HEK293T (cell line): ENCODE results near the gene YIPF6.

Experiments used
- ARNT ChIP-seq: fragments of 450-650 bp; IDR thresholded peaks from 2 replicates; pipeline ENCODE4 v1.6.1; 2017; ENCODE audit warnings: mild to moderate bottlenecking
- CTBP1 ChIP-seq: fragments of 450-650 bp; IDR thresholded peaks from 2 replicates; pipeline ENCODE4 v1.6.1; 2016; ENCODE audit warnings: borderline replicate concordance
- ELF4 ChIP-seq: fragments of 450-650 bp; IDR thresholded peaks from 2 replicates; pipeline ENCODE4 v1.6.1; 2017; ENCODE audit warnings: antibody characterized with exemption
- FOXK2 ChIP-seq: fragments of 450-650 bp; IDR thresholded peaks from 2 replicates; pipeline ENCODE4 v1.6.1; 2016; ENCODE audit warnings: mild to moderate bottlenecking
- FOXM1 ChIP-seq: fragments of 450-650 bp; IDR thresholded peaks from 2 replicates; pipeline ENCODE4 v1.6.1; 2017; ENCODE audit warnings: mild to moderate bottlenecking, borderline replicate concordance
- HDGF ChIP-seq: fragments of 450-650 bp; IDR thresholded peaks from 2 replicates; pipeline ENCODE4 v1.6.1; 2017; ENCODE audit warnings: antibody characterized with exemption, borderline replicate concordance
- LEF1 ChIP-seq: fragments of 450-650 bp; IDR thresholded peaks from 2 replicates; pipeline ENCODE4 v1.6.1; 2017; ENCODE audit warnings: mild to moderate bottlenecking, borderline replicate concordance
- NFRKB ChIP-seq: fragments of 450-650 bp; IDR thresholded peaks from 2 replicates; pipeline ENCODE4 v1.6.1; 2016; ENCODE audit warnings: mild to moderate bottlenecking, moderate library complexity
- PKNOX1 ChIP-seq: fragments of 450-650 bp; IDR thresholded peaks from 2 replicates; pipeline ENCODE4 v1.6.1; 2016
- SP1 ChIP-seq: fragments of 450-650 bp; IDR thresholded peaks from 2 replicates; pipeline ENCODE4 v1.6.1; 2017
- SUZ12 ChIP-seq: fragments of 450-650 bp; IDR thresholded peaks from 2 replicates; pipeline ENCODE4 v1.6.1; 2016; ENCODE audit warnings: mild to moderate bottlenecking
- TARDBP ChIP-seq: fragments of 450-650 bp; IDR thresholded peaks from 2 replicates; pipeline ENCODE4 v1.6.1; 2016

DNA sequence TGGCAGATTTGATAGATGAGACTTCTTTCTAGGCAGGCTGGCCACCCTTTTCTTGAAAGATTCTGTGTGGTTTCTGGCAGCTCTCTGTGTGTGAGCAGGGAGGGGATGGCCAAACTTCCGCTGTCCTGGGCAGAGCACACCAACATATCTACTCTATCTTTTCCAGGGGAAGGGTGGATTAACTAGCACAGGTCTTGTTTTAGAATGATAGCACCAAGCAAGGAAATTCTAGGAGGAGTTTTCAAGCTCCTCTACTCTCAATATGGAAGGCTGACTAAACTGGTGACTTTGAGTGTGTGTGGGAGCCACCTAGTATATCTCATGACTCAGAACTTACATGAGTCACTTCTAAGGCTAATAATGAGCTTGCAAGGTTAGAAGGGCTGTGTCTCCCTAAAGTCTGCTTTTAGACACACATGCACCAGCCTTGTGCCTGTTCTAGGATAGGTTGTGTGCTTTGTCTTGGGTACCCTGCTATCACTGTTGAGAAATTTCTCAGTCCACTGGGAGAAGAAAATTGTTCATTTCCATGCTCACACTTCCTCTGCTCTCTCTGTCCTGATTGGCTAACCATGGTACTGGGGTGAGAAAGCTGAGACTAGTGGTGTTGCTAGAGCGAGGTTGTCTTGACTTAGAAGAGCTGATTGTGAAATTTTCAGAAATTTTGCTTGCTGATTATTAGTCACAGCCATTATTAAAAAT lies 72.9 kb downstream of the YIPF6 start:
- no peak for TF ChIP-seq ARNT
- TF ChIP-seq HDGF, result no peak
- no peak for TF ChIP-seq SUZ12
- no peak for TF ChIP-seq TARDBP
- no peak for TF ChIP-seq SP1
- TF ChIP-seq ELF4, result no peak
- TF ChIP-seq FOXM1, result no peak
- no peak for TF ChIP-seq LEF1
- TF ChIP-seq FOXK2, result no peak
- no peak for TF ChIP-seq CTBP1
- TF ChIP-seq PKNOX1, result no peak
- TF ChIP-seq NFRKB, result no peak
